ENCODE data around the gene RNF113B. TPM values are rescaled to one million over a fixed set of nuclear protein-coding genes. Genes with fewer than 3 reads are reported as not detected.
A peak's percentile ranks its signal among the peaks of the same experiment; 100 is the strongest.

Gene RNF113B
- total RNA-seq, 1 donor from 2014 or later: not detected

DNA sequence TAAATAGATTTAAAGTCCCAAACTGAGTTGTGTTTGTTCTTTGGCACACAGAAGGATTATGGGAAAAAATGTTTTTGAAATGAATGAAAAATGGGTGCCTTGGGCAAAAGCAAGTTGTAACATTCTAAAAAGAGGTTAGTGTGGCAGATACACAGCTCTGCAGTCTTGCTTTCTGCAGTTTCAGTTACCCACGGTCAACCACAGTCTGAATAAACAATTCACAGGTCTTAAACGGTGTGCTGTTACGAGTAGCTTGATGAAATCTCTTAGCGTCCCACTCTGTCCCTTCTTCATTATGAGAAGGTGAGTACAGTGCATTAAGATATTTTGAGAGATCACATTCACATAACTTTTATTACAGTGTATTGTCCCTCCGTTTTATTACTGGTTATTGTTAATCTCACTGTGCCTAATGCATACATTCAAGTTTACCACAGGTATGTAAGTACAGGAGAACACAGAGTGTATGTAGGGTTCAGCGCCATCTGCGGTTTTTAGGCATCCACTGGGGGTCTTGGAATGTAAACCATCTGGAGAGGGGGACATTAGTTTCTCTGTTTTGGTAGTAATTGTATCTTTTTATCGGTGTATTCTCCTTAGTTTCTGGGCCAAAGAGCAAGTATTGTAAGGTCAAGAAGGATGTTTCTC is 26.1 kb downstream of the RNF113B start:
- Mint-ChIP-seq H3K27ac (ENCODE audit: unreplicated experiment) (no peak overlapping the region), H3K36me3 (ENCODE audit: low read depth) (peaks cover 9% of the 10 kb centered on the region), H3K9me3 (ENCODE audit: low read depth) (no peaks in the 10 kb centered on the region), H3K27me3 (ENCODE audit: low read depth) (no peaks in the 10 kb centered on the region), H3K4me3 (ENCODE audit: unreplicated experiment) (no peak overlapping the region), H3K4me1 (ENCODE audit: low read depth) (peaks cover 78% of the 10 kb centered on the region)
- TF ChIP-seq, protein P1, sequence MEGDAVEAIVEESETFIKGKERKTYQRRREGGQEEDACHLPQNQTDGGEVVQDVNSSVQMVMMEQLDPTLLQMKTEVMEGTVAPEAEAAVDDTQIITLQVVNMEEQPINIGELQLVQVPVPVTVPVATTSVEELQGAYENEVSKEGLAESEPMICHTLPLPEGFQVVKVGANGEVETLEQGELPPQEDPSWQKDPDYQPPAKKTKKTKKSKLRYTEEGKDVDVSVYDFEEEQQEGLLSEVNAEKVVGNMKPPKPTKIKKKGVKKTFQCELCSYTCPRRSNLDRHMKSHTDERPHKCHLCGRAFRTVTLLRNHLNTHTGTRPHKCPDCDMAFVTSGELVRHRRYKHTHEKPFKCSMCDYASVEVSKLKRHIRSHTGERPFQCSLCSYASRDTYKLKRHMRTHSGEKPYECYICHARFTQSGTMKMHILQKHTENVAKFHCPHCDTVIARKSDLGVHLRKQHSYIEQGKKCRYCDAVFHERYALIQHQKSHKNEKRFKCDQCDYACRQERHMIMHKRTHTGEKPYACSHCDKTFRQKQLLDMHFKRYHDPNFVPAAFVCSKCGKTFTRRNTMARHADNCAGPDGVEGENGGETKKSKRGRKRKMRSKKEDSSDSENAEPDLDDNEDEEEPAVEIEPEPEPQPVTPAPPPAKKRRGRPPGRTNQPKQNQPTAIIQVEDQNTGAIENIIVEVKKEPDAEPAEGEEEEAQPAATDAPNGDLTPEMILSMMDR (IDR thresholded peaks at IDR 0.05): no peak
- no peak for DNase-seq (ENCODE audit: low spot score)

DNA sequence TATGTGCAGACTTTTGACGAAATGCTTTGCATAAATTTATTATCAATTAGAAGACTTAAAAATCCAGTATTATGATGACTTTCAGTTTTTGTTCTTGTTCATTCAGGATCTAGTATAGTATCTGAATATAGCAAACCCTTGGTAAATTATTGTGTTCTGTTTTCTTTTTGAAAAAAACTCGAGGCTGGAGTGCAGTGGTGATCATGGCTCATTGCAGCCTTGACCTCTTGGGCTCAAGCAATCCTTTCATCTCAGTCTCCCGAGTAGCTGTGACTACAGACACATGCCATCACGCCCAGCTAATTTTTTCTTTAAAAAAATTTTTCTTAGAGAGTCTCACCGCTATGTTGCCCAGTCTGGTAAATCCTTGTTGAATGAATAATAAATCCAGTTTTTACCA is 29.5 kb downstream of the RNF113B start:
- Mint-ChIP-seq H3K9me3 (ENCODE audit: low read depth) (no peaks in the 10 kb centered on the region), H3K4me1 (ENCODE audit: low read depth) (peaks cover 74% of the 10 kb centered on the region)

DNA sequence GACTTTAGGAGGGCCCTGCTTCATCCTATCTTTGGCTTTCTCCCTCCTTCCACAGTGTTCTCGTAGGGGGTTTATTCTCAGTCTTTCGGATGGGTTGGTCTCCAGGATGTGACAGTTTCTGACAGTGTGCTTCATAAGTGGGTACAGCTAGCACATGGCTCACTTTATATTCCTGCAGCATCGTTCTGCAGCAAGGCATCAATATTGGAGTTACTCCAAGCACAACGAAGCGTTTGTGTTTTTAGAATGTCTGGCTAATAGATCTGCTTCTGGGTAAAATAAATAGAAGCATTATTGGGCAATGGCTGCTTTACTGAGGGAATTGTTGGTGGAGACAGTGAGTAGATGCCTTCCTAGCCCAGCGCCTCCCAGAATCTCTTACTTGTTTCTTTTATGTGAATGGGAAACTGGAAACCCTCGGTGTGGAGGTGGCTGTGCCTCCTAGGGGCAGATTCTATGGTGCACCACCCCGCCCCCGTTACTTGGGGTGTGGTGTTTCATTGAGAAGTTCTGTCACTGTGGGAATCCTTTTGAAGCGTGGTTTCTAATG is 32.2 kb downstream of the RNF113B start:
- DNase-seq (ENCODE audit: low spot score): no peak
- Mint-ChIP-seq H3K36me3 (ENCODE audit: low read depth) (peaks cover 2% of the 10 kb centered on the region), H3K4me3 (ENCODE audit: unreplicated experiment) (peak overlapping the region; percentile 97), H3K27ac (ENCODE audit: unreplicated experiment) (peak overlapping the region; percentile 78), H3K9me3 (ENCODE audit: low read depth) (no peaks in the 10 kb centered on the region), H3K27me3 (ENCODE audit: low read depth) (no peaks in the 10 kb centered on the region), H3K4me1 (ENCODE audit: low read depth) (peaks cover 53% of the 10 kb centered on the region)
- TF ChIP-seq, protein P1 (IDR thresholded peaks at IDR 0.05): peak; percentile 64

More for the DNA sequence above, 29.5 kb downstream of the RNF113B start:
- TF ChIP-seq, protein P1 (IDR thresholded peaks at IDR 0.05): peak; percentile 32
- DNase-seq (ENCODE audit: low spot score): no peak
- Mint-ChIP-seq H3K27ac (ENCODE audit: unreplicated experiment) (peak overlapping the region; percentile 41), H3K4me3 (ENCODE audit: unreplicated experiment) (peak overlapping the region; percentile 97), H3K27me3 (ENCODE audit: low read depth) (no peaks in the 10 kb centered on the region), H3K36me3 (ENCODE audit: low read depth) (peaks cover 4% of the 10 kb centered on the region)

DNA sequence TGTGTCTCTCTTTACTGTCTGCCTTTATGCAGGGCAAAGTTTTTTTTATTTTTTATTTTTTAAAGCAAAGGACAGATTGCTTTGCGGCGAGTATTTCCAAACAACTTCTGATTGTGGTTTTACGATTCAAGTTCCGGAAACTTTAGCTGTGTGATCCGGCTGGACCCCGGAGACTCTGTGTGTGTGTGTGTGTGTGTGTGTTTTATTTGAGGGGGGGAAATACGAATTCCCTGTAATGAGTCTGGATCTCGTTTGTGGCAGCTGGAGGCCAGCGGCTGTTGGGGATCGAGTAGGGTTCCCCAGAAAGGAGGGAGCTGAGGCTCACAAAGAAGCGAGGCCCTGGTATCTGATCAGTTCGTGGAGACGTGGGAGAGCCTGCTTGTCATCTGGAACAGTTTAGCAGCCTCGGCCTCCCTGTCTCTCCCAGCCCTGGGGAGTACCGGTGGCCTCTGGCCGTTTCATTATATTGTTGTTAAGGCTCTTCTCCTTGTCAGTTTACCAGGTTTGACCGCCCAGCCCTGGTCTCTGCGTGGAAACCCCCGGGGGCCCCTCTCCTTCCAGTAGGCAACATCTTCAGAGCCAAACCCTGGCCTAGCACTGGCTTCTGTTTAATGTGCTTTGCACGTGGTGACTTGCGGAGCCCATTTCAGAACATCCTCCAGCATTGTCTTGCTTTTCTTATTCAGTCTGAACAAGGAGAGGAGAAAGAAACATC is 32.9 kb downstream of the RNF113B start:
- TF ChIP-seq, protein P1 (IDR thresholded peaks at IDR 0.05): no peak
- Mint-ChIP-seq H3K27ac (ENCODE audit: unreplicated experiment) (peak overlapping the region; percentile 78), H3K4me1 (ENCODE audit: low read depth) (peaks cover 51% of the 10 kb centered on the region), H3K9me3 (ENCODE audit: low read depth) (no peaks in the 10 kb centered on the region), H3K4me3 (ENCODE audit: unreplicated experiment) (peak overlapping the region; percentile 97), H3K36me3 (ENCODE audit: low read depth) (peaks cover 2% of the 10 kb centered on the region), H3K27me3 (ENCODE audit: low read depth) (no peaks in the 10 kb centered on the region)
- DNase-seq (ENCODE audit: low spot score): no peak

DNA sequence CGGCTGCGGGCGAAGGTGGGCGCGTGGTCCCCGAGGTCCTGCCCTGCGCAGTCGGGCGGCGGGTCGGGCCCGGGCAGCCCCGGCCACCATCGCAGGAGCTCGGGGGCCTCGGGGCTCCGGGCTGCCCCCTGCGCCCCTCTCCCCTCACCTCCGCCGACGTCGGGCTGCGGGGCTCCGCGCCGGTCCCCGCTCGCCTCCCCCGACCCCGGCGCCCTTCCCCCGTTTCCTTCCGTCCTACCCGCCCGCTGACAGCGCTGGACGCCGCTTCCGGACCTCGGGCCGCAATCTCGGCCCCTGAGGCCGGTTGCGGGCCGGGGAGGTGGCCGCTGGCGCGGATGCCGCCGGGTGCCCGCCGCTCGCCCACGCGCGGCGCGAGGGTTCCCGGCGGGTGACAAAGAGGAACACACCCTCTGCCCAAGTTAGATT is 33.5 kb downstream of the RNF113B start:
- Mint-ChIP-seq H3K27me3 (ENCODE audit: low read depth) (no peaks in the 10 kb centered on the region), H3K9me3 (ENCODE audit: low read depth) (no peaks in the 10 kb centered on the region), H3K27ac (ENCODE audit: unreplicated experiment) (peak overlapping the region; percentile 78), H3K36me3 (ENCODE audit: low read depth) (no peaks in the 10 kb centered on the region), H3K4me1 (ENCODE audit: low read depth) (peaks cover 46% of the 10 kb centered on the region), H3K4me3 (ENCODE audit: unreplicated experiment) (peak overlapping the region; percentile 97)
- no peak for DNase-seq (ENCODE audit: low spot score)
- TF ChIP-seq, protein P1 (IDR thresholded peaks at IDR 0.05): no peak
